PFSK-1 (cell line): ENCODE results near the gene CEMIP.

Source experiments
- FOXP2 ChIP-seq: optimal IDR thresholded peaks from 2 replicates; pipeline ENCODE3; 2011; ENCODE audit warnings: borderline replicate concordance, control low read depth, inconsistent platforms; ENCODE audit not compliant: insufficient read depth; ENCODE audit errors: extremely low read length, extremely low read depth
- POLR2AphosphoS5 ChIP-seq: IDR thresholded peaks from 2 replicates; pipeline ENCODE4 v1.6.1; 2012; ENCODE audit warnings: low read depth, mild to moderate bottlenecking, control low read depth, low read length, moderate library complexity
- REST ChIP-seq, 2 experiments: IDR thresholded peaks; 2 replicates each; pipeline versions ENCODE4 v1.6.1 to v1.8.0; 2011 to 2012; ENCODE audit warnings: low read depth in 2 of 2, low read length in 2 of 2, control low read depth in 1 of 2, inconsistent platforms in 1 of 2, mild to moderate bottlenecking in 1 of 2, moderate library complexity in 1 of 2; ENCODE audit not compliant: insufficient read depth in 1 of 2
- SIN3A ChIP-seq: IDR thresholded peaks from 2 replicates; pipeline ENCODE4 v1.6.1; 2012; ENCODE audit warnings: mild to moderate bottlenecking, low read length, moderate library complexity, borderline replicate concordance; ENCODE audit not compliant: insufficient read depth
- TAF1 ChIP-seq: IDR thresholded peaks from 2 replicates; pipeline ENCODE4 v1.6.1; 2012; ENCODE audit warnings: low read length, control low read depth, borderline replicate concordance; ENCODE audit not compliant: insufficient read depth

CEMIP gene

GRCh38 chr15:80997692-80998091 lies 218.5 kb downstream of the CEMIP start:
- TF ChIP-seq SIN3A (no peak), REST (IDR thresholded peaks at IDR 0.05; ENCODE audit: insufficient read depth in 1 of 2, low read depth in 2 of 2, low read length in 2 of 2) (no peak), POLR2AphosphoS5 (no peak), TAF1 (no peak), FOXP2 (no peak)

- TF ChIP-seq POLR2AphosphoS5 (no peak), REST (IDR thresholded peaks at IDR 0.05; ENCODE audit: insufficient read depth in 1 of 2, low read depth in 2 of 2, low read length in 2 of 2) (no peak), SIN3A (no peak), TAF1 (no peak), FOXP2 (no peak)
These were observed 219.1 kb downstream of the CEMIP start for GRCh38 chr15:80998251-80998650.

- TF ChIP-seq FOXP2 = no peak
These were observed 220.5 kb downstream of the CEMIP start for GRCh38 chr15:80999623-81000036.

- TF ChIP-seq REST (IDR thresholded peaks at IDR 0.05; ENCODE audit: insufficient read depth in 1 of 2, low read depth in 2 of 2, low read length in 2 of 2) = no peak
- no peak for TF ChIP-seq SIN3A
- no peak for TF ChIP-seq POLR2AphosphoS5
- no peak for TF ChIP-seq FOXP2
- no peak for TF ChIP-seq TAF1
These were observed 221.0 kb downstream of the CEMIP start for GRCh38 chr15:81000144-81000623.

- TF ChIP-seq SIN3A = no peak
- peak; percentile 44; the same call in 1 of the 2 replicates for TF ChIP-seq TAF1
- TF ChIP-seq REST (IDR thresholded peaks at IDR 0.05; ENCODE audit: insufficient read depth in 1 of 2, low read depth in 2 of 2, low read length in 2 of 2) = peak in 1 of 2 experiments; percentile 38; a peak in 1 of 4 replicates
- peak; percentile 69 for TF ChIP-seq POLR2AphosphoS5
- TF ChIP-seq FOXP2 = peak; percentile 78
These were observed 221.5 kb downstream of the CEMIP start, which contains the start of gene TLNRD1 for GRCh38 chr15:81000624-81001151. TLNRD1 (plus strand) TSS chr15:81000923; CDS start chr15:81002272, 1,349 bp downstream.
